Measurements from ENCODE around the gene IRS4. TPM values are rescaled to one million over a fixed set of nuclear protein-coding genes. Genes with fewer than 3 reads are reported as not detected.

IRS4 gene
- total and polyA plus RNA-seq, 2 of the 8 experiments (the other 6 are each of a cell fraction or from before 2014, with no cell fraction given): 3.8 to 14.1 TPM

GRCh38 chrX:108772549-108772948 is 36.2 kb upstream of the IRS4 start:
- Histone ChIP-seq H3K79me2 (ENCODE audit: control insufficient read depth in 1 of 2, insufficient read depth in 2 of 2, low read length in 2 of 2) (no peaks in the 10 kb centered on the region), H4K91ac (replicated peaks; ENCODE audit: insufficient read length, low read length) (no peak overlapping the region), H3K4ac (replicated peaks; ENCODE audit: insufficient read length, low read depth, low read length) (no peak overlapping the region), H3K18ac (ENCODE audit: extremely low read depth, low read length) (no peak overlapping the region), H3K27me3 (replicated peaks in 1 of 4; ENCODE audit: control insufficient read depth in 3 of 4, extremely low read depth in 1 of 4, insufficient read depth in 3 of 4, low read length in 3 of 4) (no peaks in the 10 kb centered on the region), H3K4me2 (ENCODE audit: insufficient read depth in 1 of 2, low read depth in 2 of 2, low read length in 2 of 2) (no peak overlapping the region), H2BK20ac (ENCODE audit: low read length) (no peak overlapping the region), H3K56ac (replicated peaks; ENCODE audit: insufficient read length, low read depth, low read length) (no peak overlapping the region), H3K9ac (replicated peaks in 1 of 4; ENCODE audit: extremely low read depth in 1 of 4, low read depth in 3 of 4, low read length in 3 of 4) (no peak overlapping the region), H4K20me1 (replicated peaks in 1 of 2; ENCODE audit: control insufficient read depth in 1 of 2, insufficient read depth in 2 of 2, low read length in 2 of 2) (no peaks in the 10 kb centered on the region), H3K4me3 (ENCODE audit: extremely low read depth in 1 of 4, insufficient read depth in 2 of 4, low read depth in 3 of 4, low read length in 4 of 4) (no peak overlapping the region), H2BK5ac (ENCODE audit: low read depth, low read length) (no peak overlapping the region), H3K9me3 (ENCODE audit: insufficient read depth in 2 of 2, low read depth in 1 of 2, low read length in 1 of 2) (no peaks in the 10 kb centered on the region), H2BK120ac (replicated peaks; ENCODE audit: low read depth, low read length) (no peak overlapping the region), H2BK12ac (ENCODE audit: low read depth, low read length) (no peak overlapping the region), H3K23me2 (ENCODE audit: low read depth, low read length) (no peaks in the 10 kb centered on the region), H3K14ac (ENCODE audit: insufficient read length) (no peak overlapping the region), H2AK5ac (ENCODE audit: low read depth, low read length) (no peak overlapping the region), H3K23ac (ENCODE audit: insufficient read length) (no peak overlapping the region), H3K79me1 (ENCODE audit: low read depth, low read length) (no peaks in the 10 kb centered on the region), H3K36me3 (ENCODE audit: control insufficient read depth in 2 of 4, insufficient read depth in 4 of 4, low read length in 3 of 4) (no peaks in the 10 kb centered on the region), H3K4me1 (replicated peaks in 1 of 4; ENCODE audit: control insufficient read depth in 3 of 4, insufficient read depth in 4 of 4, low read length in 3 of 4) (no peaks in the 10 kb centered on the region), H4K8ac (ENCODE audit: extremely low read depth, insufficient read depth, low read length) (no peak overlapping the region), H3K27ac (ENCODE audit: low read depth, low read length) (no peak overlapping the region), H4K5ac (ENCODE audit: insufficient read length, low read depth, low read length) (no peak overlapping the region), H2AFZ (ENCODE audit: low read length) (no peak overlapping the region), H2BK15ac (ENCODE audit: low read length) (no peak overlapping the region)
- TF ChIP-seq FOSL1 (IDR thresholded peaks at IDR 0.05; ENCODE audit: insufficient read depth, low read depth, low read length) (no peak), RXRA (IDR thresholded peaks at IDR 0.05; ENCODE audit: insufficient read depth, low read depth, low read length) (no peak), SP1 (IDR thresholded peaks at IDR 0.05; ENCODE audit: low read depth, low read length) (no peak), SIX5 (IDR thresholded peaks at IDR 0.05; ENCODE audit: low read depth, low read length) (no peak), EP300 (IDR thresholded peaks at IDR 0.05; ENCODE audit: borderline replicate concordance in 1 of 2, low read depth in 2 of 2, low read length in 2 of 2) (no peak), GTF2F1 (IDR thresholded peaks at IDR 0.05; ENCODE audit: borderline replicate concordance, low read depth, low read length) (no peak), SAP30 (IDR thresholded peaks at IDR 0.05; ENCODE audit: insufficient read depth, insufficient replicate concordance, low read length) (no peak), SRF (IDR thresholded peaks at IDR 0.05; ENCODE audit: low read depth, low read length) (no peak), KDM4A (IDR thresholded peaks at IDR 0.05; ENCODE audit: low read depth, low read length, severe bottlenecking) (no peak), CHD2 (IDR thresholded peaks at IDR 0.05; ENCODE audit: low read length) (no peak), POLR2AphosphoS5 (IDR thresholded peaks at IDR 0.05; ENCODE audit: low read depth, low read length) (no peak)
- FAIRE-seq (no peak), DNase-seq (ENCODE audit: low read depth in 1 of 2, low spot score in 2 of 2) (no peak)
- ChIA-PET CTCF (ENCODE audit: partially characterized antibody) (no interaction called here), POLR2A (ENCODE audit: partially characterized antibody) (no interaction called here)

Measured in H1 (cell line).